Measurements from ENCODE around the gene RHOT2.

- TF ChIP-seq, protein P1, sequence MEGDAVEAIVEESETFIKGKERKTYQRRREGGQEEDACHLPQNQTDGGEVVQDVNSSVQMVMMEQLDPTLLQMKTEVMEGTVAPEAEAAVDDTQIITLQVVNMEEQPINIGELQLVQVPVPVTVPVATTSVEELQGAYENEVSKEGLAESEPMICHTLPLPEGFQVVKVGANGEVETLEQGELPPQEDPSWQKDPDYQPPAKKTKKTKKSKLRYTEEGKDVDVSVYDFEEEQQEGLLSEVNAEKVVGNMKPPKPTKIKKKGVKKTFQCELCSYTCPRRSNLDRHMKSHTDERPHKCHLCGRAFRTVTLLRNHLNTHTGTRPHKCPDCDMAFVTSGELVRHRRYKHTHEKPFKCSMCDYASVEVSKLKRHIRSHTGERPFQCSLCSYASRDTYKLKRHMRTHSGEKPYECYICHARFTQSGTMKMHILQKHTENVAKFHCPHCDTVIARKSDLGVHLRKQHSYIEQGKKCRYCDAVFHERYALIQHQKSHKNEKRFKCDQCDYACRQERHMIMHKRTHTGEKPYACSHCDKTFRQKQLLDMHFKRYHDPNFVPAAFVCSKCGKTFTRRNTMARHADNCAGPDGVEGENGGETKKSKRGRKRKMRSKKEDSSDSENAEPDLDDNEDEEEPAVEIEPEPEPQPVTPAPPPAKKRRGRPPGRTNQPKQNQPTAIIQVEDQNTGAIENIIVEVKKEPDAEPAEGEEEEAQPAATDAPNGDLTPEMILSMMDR (IDR thresholded peaks at IDR 0.05) = no peak
- TF ChIP-seq POLR2A (IDR thresholded peaks at IDR 0.05) = no peak
These were observed 8.1 kb downstream of the RHOT2 start for GRCh38 chr16:675884-676564.

Measured in lower leg skin (tissue), 3 donors.